Inflammatory macrophage treated with lipopolysaccharide for 4 hours (primary cell): ENCODE measurements around the gene SHF.
"Not testable (repeated sequence)": the region's sequence is repeated elsewhere in the genome, so short reads cannot be mapped to it uniquely, and the experiment has no call there.

Experiments
- DNase-seq: peaks from one replicate; pipeline ENCODE4 v3.0.0-alpha.2; 2020

SHF gene, protein sequence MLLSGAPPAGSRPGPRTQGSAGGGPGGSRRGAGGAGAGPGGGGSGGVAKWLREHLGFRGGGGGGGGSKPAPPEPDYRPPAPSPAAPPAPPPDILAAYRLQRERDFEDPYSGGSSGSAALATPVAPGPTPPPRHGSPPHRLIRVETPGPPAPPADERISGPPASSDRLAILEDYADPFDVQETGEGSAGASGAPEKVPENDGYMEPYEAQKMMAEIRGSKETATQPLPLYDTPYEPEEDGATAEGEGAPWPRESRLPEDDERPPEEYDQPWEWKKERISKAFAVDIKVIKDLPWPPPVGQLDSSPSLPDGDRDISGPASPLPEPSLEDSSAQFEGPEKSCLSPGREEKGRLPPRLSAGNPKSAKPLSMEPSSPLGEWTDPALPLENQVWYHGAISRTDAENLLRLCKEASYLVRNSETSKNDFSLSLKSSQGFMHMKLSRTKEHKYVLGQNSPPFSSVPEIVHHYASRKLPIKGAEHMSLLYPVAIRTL

DNA sequence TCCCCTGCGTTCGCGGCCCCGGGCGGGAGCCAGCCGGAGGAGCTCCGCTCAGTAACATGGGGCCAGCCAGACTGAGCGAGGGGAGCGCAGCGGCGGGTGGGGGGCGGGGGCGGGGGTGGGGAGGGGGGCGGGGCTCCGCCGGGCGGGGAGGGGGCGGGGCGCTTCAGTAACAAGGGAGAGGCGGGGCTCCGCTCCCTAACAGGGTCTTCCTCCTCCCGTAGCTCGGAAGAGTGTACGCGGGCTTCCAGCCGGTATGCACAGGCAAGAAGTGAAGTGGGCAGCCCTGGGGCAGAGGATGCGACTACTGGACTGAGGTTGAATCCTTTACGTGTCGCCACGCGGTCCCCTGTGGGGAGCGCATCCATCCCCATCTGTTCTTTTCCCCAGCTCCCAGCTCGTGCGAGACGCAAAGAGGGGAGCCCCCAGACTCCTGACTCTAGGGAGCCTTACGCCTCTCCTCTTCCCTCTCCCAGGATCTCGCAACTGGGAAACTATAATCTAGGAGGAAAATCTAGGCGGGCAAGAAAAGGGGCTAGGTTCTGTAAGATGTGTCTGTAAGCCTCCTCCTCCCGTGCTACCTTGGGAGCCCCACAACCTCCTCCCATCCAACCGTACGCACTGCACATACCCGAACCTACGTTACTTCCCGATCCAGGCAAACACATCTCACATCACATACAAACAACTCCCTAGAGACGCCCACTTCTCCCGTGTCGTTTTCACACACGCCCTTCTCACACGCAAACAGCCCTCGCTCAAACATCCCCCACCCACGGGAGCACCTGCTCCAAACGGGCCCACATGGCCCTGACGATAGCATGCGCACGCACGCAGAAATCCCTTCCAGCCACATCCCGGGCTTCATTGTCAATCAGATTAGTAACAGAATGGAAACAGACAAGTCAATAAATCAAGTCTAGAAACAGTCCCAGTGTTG lies at the start of gene SHF:
Gene SHF, minus strand, starts transcription at position 73 of the 937 bp plus-strand sequence. Its CDS starts 15 bp downstream, at position 58.
- peak; percentile 23 for DNase-seq

DNA sequence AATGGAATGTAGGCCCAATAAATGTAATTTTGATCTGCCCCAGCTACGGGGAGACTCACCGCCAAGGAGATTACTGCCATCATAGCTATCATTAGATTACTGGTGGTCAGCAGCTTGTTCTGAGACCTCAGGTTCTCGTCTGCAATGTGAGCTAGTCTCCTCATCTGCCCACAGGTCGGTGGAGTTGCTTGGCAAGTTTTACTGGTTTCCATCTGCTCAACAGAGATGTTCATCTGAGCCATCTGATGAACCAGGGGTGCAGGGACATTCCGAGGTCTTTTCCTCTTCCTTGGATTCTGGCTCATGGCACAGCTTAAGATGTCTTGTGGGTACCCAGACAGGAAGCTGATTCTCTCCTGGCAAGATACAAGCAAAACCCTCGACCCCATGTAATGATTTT lies 49.0 kb upstream of the SHF start:
- not testable (repeated sequence) for DNase-seq

DNA sequence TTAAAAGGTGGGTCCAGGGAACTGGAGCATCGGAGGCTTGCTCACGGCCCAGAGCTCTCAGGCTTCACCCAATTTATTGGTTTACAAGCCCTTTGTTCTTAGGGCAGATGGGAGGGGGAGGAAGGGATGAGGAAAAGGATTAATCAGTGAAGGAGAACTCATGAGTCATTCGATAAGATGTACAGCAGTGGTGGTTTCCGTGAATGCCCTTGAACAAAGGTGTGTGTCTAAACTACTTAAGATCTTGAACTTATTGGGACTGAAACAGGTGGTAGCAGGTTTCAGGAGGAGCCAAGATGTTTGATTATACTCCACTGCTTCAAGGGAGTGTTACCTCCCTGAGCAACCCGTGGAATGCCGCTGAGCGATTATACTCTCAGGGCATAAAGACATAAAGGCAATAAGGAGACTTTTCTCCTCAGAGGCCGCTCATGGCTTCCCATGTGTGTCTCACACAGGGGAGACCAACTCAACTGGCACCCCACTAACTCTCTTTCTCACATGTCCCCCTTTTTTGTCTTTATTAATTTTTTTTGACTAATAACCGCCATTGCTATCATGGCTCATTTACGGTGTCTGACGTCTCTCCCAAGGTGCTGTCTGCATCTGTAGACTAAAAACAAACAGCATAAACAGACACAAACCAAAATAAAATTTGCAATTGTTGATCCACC lies 46.9 kb upstream of the SHF start:
- no peak for DNase-seq

DNA sequence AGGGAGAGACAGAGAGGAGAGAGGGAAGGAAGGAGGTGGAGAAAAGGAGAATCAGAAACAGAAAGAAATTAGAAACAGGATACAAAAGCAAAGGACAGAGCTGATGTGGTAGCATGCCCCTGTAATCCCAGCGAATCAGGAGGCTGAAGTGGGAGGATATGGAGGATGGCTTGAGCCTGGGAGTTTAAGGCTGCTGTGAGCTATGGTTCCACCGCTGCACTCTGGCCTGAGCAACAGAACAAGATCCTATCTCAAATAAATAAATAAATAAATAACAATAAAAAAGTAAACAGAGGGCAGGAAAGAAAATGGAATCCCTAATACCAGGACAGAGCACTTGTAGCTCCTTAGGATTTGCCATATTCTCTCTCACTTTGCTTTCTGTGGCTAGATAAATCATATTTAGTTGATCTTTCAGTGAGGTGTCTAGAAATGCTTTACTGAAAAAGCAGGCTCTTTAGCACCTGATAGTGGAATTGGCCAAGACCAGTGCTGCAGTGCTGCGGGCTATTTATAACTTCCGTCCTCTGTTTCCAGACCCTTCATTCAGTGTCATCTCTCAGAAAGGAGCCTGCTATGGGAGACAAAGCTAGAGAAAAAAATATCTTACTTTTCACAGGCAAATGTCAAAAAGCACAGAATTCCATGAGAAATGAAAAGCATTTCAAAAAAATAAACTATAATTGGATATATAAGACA lies 44.2 kb upstream of the SHF start:
- DNase-seq = no peak

DNA sequence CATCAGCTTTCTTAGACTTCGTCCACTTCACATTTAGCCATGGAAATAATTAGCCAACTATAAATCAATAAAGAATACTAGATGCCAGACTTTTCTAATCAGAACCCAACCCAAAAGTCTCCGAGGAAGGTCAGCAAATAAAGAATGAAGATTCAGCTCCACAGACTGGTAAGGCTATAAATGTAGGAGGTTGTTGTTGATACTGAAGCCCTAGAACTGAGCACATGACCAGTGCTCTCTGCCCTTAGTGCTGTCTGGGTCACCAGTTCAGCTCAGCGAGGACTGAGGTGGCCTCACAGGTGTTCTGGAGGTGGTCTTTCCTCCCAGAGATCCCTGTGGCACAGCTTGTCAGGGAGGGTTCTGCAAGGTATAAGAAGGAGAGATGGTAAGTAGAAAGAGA lies 43.4 kb upstream of the SHF start:
- no peak for DNase-seq

DNA sequence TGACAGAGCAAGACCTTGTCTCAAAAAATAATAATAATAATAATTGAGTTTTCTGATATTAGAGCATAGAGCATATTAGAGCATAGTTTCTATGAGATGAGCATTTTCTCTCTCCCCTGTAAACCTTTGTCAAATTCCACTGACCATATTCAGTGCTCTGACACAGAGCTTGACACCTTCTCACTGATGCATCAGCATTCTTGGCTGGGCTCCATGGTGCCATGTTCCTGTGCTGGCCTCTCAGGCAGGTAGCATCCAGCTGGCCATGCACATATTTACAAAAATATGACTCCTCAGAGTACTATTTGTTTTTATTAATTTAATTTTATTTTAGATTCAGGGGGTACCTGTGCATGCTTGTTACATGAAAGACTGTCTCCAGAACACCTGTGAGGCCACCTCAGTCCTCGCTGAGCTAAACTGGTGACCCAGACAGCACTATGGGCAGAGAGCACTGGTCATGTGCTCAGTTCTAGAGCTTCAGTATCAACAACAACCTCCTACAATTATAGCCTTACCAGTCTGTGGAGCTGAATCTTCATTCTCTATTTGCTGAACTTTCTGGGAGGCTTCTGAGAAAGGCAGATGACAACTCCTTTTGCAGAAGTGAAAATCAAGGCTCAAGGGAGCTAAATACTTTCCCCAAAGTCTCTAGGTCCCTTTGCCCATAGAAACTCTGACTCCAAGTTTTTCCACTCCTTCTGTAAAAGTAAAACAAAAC lies 42.6 kb upstream of the SHF start:
- DNase-seq = no peak

DNA sequence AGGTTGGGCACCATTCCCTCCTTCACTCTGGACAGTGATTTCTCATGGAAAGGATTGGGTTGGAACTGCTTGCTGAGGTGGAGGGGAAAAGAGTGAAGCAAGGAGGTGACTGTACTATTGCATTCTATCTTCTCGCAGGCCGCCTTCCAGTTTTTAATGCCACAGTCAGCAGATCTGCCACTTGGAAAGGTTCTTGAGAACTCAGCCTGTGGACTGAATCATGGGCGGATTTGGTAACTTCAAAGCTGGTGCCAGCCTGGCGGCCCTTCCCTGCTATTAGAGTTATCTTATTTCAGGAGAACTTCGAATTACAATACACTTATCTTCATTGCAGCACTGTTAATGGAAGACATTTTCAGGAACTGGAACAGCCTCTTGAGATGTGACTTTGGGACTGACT lies 41.2 kb upstream of the SHF start:
- no peak for DNase-seq

DNA sequence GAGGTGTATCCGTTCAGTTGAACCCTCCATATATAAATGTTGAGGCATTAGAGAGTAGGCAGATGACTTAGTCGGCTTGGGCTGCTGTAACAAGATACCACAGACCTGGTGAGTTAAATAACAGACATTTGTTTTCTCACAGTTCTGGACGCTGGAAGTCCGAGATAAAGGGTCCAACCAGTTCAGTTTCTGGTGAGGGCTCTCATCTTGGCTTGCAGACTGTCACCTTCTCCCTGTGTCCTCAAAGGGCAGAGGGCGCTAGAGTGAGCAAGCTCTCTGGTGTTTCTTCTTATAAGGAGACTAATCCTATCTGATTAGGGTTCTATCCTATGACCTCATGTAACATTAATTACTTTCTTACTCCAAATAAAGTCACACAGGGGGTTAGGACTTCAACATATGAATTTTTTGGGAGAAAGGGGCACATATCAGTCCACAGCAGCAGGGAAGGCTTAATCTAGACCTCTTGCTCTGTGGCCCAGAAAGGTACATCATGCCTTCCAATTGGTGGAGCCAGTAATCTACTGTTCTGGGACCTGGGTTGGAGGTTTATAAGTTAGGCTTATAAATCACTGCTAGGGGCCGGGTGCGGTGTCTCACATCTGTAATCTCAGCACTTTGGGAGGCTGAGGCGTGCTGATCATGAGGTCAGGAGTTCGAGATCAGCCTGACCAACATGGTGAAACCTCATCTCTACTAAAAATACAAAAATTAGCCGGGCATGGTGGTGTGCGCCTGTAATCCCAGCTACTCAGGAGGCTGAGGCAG lies 37.9 kb upstream of the SHF start:
- no peak for DNase-seq

DNA sequence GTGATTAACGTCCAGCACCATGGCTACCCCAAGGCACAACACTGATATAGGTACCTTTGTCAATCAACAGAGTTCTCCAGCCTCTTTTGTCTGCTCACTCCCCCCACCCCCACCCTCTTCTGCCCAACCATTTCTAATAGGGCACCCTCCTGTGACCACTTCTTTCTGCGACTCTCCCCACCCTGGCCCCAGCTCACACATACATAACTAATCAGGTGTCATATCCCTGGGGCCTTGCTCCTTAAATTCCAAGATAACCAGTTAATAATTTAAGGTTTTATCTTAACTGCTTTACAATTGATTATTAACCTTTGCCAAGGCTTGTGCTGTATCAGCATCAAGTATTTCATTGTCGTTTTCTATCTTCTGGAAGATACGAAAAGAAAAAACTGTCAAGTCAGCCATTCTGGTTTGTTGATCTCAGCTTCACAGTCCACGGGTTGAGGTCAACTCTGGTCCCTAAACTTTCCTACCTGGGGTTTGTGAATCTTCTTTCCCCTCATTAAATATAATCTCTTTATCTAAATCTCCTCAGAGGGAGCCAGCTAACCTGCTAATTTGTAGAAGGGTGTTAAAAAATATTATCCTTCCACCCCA lies 37.0 kb upstream of the SHF start:
- DNase-seq = no peak

DNA sequence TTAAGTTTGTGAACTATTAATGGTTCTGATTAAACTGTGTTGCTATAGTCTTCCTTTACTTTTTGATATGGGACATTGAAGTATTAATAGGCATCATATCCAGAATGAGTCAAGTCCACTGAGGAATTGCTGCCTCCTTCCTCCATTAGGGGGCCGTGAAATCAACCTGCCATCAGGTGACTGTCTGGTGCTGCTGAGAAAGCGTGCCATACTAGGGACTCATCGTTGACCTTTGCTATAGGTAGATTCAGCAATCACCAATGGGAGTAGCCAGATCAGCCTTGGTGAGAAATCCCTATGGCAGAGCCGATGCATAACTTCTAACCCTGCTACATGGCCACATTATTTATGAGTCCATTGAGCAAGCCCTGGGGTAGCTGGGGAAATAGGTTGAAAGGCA lies 34.2 kb upstream of the SHF start:
- DNase-seq = no peak

DNA sequence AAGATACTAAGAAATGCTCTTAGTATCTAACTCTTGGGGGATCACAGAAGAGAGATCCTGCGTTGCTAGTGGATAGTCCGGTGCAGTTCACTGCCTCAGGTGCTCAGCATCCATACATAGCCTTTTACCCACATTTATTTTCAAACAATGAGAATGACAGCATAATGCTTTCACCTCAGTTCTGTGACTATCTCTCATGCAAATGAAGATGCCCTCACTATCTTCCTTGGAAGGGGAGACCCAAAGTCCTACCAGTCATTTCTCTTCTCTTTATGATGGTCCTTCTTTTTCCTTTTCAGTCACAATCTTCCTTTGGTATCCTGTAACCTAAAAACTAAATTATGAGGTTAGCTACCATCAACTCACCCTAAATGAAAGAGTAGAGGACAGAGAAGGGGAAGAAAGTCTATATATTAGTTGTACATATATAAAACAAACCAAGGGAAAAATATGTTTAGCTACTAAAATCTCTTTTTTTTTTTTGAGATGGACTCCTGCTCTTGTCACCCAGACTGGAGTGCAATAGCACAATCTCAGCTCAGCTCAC lies 33.4 kb upstream of the SHF start:
- DNase-seq = no peak

DNA sequence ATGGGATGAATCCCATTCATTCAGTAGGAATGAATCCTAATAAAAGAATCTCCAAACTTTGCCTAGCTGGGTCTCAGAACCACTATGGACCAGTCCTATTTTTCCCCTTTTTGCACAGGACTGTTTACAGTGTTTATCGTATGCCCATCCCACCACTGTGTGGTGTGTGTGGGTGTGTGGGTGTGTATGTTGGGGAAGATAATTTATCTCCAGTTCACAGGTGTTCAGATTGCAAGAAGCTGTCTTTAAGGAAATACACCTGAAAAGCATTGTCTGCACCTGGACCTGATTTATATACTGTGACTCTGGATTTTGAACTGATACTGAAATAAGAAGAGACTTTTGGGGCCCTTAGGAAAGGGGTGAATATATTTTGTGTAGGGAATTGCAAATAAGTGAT lies 24.7 kb upstream of the SHF start:
- DNase-seq = no peak

DNA sequence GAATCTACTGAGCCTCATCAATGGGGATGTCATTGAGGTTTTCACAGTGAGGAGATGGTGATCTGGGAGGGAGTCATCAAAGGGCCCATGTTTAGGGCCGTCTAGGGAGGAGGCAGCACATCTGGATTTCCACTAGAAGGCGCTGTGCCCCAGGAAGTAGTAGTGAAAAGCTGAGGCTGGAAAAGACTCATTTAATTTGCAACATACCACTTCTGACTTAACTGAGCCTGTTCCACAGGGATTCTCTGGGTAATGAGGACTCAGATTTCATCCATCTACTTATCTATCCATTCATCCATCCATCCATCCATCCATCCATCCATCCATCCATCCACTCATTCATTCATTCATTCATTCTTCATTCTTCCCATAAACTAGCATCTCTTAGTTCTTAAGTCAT lies 17.4 kb upstream of the SHF start:
- peak; percentile 76 for DNase-seq

DNA sequence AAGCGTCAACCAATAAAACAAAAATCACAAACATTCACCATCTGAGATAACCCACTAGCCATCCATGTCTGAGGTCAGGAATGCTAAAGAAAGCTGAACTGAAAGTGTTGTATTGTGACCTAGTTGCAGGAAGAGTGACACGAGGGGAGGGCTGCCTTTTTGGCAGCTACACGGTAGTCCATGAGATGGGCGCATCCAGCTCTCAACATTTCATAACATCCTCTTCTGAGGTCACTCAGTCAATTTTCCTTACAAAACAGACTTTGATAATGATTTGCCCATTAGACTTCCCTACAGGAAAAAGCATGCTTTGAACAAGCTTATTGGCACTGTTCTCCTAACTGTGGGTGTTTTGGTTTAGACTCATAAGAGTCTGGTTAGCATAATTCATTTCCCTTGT lies 15.4 kb upstream of the SHF start:
- DNase-seq = peak; percentile 64

DNA sequence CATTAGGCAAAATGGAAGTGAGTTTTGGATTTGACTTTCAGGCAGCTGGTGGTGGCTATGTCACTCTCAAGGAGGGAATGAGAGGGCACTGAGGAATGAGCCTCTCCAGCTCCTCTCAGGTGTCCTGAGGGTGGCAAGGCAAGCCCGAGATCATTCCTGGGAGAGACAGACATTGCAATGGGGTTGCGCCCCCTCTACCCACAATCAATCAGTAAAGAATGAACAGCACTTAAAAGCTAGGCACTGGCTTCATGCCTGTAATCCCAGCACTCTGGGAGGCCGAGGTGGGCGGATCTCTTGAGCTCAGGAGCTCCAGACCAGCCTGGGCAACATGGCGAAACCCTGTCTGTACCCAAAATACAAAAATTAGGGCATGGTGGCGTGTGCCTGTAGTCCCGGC lies 14.1 kb upstream of the SHF start:
- DNase-seq = no peak

DNA sequence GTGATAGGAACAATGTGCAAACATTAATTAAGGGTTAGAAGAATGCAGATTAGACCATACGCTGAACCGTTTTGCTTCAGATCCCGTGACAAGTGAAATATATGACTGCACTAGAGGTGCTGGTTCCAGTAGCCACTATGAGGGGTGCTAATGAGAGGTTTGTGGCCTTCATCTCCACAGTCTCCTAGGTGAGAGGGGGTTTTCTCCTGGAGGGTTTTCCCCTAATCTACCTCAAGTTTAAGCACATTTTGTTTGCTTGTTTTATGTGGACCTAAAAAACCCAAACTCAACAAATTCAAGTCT lies 13.7 kb upstream of the SHF start:
- DNase-seq = no peak

DNA sequence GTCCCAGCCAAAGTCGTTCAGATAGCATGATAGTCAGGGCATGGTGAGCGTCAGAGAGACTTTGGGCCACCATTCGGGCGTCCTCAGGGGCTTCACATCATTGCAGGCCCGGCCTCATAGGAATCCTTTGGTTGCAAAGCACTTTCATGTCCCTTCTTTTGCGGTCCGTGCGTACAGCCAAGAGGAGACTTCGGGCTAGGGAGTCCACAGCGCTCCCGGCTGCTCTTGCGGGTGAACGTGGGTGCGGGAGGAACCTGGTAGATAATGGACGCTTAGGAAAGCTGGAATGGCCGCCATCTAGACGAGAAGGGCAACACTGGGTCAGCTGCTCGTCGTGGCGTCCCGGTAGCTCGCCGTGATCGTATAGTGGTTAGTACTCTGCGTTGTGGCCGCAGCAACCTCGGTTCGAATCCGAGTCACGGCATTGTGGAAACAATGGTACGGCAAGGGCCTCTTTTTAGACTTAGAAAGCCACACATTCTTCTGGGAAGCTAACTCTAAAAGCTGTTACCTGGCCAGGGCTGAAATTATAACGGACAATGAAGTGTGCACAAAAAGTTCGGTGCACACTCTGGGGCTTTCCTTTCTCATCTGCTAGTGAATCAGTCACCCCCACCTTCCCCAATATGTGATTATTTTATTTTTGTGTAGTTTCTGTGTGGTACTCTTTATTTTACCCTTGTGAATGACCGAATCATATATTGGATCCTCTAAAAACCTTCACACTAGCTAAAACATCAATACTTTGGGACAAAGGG lies 13.2 kb upstream of the SHF start:
- peak; percentile 80 for DNase-seq

DNA sequence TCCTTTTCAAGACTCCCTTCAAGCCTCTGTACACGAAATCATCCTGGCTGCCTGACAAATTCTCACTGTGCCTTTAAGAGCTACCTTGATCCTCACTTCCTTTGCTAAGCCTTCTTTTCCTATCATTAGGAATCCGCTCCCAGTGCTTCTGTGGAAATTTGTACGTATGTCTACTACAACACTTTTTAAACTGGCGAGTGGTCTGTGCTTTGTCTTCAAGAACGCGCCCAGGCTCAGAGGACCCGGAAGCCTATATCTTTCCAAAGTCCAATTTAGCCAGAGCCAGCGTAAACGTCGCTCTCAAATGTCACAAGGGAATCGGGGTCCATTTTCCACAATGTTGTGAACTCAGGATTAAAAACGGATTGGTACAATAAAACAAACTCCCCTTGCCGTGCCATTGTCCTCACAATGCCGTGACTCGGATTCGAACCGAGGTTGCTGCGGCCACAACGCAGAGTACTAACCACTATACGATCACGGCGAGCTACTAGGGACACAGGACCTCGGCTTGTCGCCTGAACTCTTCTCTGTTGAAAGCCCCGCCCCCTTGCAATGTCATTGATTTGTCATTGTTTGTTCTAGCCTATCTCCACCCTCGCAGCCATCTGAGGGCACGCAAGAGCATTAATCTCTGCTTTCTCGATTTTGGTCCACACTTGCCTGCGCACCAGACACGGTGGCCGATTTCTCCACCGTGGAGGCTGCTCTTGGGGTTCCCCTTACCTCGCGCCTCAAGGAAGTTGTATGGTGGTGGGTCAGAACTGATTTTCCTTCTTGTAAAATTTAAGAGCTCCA lies 12.4 kb upstream of the SHF start:
- DNase-seq = peak; percentile 93
